Vagina (tissue), 2 donors: ENCODE data around the gene LHX4. TPM values are rescaled to one million over a fixed set of nuclear protein-coding genes. Genes with fewer than 3 reads are reported as not detected.
A peak's percentile ranks its signal among the peaks of the same experiment; 100 is the strongest.

Experiments used
- DNase-seq, 2 donors: peaks; one replicate each; pipeline ENCODE4 v3.0.0-alpha.2; 2017; ENCODE audit errors: extremely low spot score in 2 of 2
- H3K27ac ChIP-seq: fragments of 200-600 bp; sonication (generic); one replicate; pipeline ENCODE4 v1.5.1; 2019
- H3K27me3 ChIP-seq: fragments of 200-600 bp; sonication (generic); one replicate; pipeline ENCODE4 v1.5.1; 2019
- H3K36me3 ChIP-seq, 2 donors: fragments of 200-600 bp; sonication (generic); one replicate each; pipeline ENCODE4 v1.5.1; 2017 to 2019
- H3K4me1 ChIP-seq: fragments of 200-600 bp; sonication (generic); one replicate; pipeline ENCODE4 v1.5.1; 2019
- H3K4me3 ChIP-seq, 2 donors: fragments of 200-600 bp; sonication (generic); 1 replicate in 1 of 2; 2 replicates in 1 of 2; pipeline ENCODE4 v1.5.1; 2016 to 2019
- H3K9me3 ChIP-seq: fragments of 200-600 bp; sonication (generic); one replicate; pipeline ENCODE4 v1.5.1; 2019
- POLR2A ChIP-seq, 2 donors: fragments of 450-650 bp; IDR thresholded peaks; one replicate each; pipeline ENCODE4 v1.6.1; 2017; ENCODE audit warnings: antibody characterized with exemption in 2 of 2, mild to moderate bottlenecking in 2 of 2, moderate library complexity in 2 of 2
- POLR2AphosphoS5 ChIP-seq, 2 donors: sonication (generic); formaldehyde crosslinking; IDR thresholded peaks; one replicate each; pipeline ENCODE4 v1.9.0; 2017; ENCODE audit warnings: antibody characterized with exemption in 2 of 2, mild to moderate bottlenecking in 2 of 2, low read depth in 1 of 2; ENCODE audit not compliant: insufficient read depth in 1 of 2
- intact Hi-C: fragments of 100-400 bp; cut with DNase I; formaldehyde crosslinking; loops from one replicate; pipeline ENCODE4 v1.15.1; 2023
- total RNA-seq: library from RNA; depleted of rRNA; stranded (reverse); fragments of >200 nt; gene quantifications from one replicate; pipeline ENCODE4 v1.2.3, GENCODE V29; 2016
- TF ChIP-seq, protein P1 (sequence below), 3 experiments: fragments of 450-650 bp in 2 of 3; fragments of 200-600 bp in 1 of 3; sonication (generic) in 1 of 3; IDR thresholded peaks; one replicate each; pipeline ENCODE4 v1.5.1; 2017 to 2019; ENCODE audit warnings: antibody characterized with exemption in 3 of 3, mild to moderate bottlenecking in 2 of 3, moderate library complexity in 2 of 3

The LHX4 gene
- total RNA-seq, 1 donor from 2014 or later = 0.98 TPM

DNA sequence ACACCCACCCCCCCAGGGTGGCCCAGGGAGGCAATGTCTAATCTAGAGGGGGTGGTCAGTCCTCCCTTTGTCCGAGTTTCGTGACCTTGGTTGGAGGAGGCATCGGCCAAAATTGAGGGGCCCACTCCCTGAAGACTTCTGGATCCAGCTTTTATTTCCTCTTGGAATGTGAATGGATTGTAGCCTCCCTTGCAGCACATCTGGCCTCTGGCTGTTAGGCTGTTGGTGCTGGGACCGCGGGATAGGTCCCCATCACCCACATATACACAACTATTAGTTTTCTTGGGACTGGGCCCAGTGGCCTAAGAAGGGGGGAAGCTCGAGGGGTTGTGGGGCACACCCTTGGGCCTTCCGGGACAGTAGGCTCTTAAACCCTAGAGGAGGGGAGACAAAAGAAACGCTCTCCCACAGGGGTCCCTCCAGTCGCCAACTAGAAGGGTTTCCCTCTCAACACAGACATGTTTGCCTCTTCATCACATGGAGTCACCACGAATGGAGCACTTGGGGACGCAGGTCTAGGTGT, 2.5 kb downstream of the LHX4 start:
- intact Hi-C loops = no loop called here

DNA sequence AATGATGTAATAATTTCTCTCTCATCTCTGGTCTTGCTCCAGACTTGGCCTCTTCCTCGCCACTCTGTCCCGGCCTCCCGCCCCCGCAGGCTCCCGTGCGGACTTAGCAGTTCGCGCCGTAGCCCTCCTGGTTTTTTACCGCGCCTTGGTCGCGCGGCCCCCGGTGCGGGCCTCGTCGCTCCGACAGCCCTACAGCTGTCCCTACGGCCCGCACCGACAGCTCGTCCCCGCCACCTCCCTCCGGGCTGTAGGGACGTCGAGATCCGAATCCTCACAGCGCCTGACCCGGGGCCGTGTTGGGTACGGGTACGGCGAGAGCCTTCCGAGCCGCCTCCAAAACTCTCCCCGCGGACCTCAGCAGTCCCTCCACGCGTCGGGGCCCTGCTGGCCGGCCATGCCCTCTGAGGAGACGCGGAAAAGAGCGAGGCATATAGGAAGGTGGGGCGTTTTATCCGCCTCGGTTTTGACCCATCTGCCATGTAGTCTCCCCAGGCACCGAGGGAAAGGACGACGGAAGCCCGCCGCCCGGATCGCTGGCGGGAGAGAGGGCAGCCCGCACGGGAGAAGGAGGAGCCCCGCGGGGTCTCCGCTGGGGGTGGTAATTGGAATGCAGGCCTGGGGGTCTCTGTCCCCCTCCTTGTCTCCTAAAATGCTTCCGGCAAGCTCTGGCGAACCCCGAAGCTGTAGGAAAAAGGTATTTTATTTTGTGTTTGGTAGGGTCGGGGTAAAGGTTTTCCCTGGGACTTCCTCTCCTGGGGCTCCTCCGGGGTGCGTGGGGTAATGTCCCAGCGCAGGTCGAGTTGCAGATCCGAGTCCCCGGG, 3.3 kb downstream of the LHX4 start:
- H3K4me3 ChIP-seq = no peak overlapping the region
- H3K9me3 ChIP-seq = no peaks in the 10 kb centered on the region
- TF ChIP-seq POLR2AphosphoS5 (IDR thresholded peaks at IDR 0.05; ENCODE audit: insufficient read depth in 1 of 2, low read depth in 1 of 2) (no peak), POLR2A (IDR thresholded peaks at IDR 0.05) (no peak)
- TF ChIP-seq, protein P1, sequence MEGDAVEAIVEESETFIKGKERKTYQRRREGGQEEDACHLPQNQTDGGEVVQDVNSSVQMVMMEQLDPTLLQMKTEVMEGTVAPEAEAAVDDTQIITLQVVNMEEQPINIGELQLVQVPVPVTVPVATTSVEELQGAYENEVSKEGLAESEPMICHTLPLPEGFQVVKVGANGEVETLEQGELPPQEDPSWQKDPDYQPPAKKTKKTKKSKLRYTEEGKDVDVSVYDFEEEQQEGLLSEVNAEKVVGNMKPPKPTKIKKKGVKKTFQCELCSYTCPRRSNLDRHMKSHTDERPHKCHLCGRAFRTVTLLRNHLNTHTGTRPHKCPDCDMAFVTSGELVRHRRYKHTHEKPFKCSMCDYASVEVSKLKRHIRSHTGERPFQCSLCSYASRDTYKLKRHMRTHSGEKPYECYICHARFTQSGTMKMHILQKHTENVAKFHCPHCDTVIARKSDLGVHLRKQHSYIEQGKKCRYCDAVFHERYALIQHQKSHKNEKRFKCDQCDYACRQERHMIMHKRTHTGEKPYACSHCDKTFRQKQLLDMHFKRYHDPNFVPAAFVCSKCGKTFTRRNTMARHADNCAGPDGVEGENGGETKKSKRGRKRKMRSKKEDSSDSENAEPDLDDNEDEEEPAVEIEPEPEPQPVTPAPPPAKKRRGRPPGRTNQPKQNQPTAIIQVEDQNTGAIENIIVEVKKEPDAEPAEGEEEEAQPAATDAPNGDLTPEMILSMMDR (IDR thresholded peaks at IDR 0.05) = no peak
- no peaks in the 10 kb centered on the region for H3K36me3 ChIP-seq
- H3K27ac ChIP-seq = no peak overlapping the region
- peaks cover 51% of the 10 kb centered on the region for H3K27me3 ChIP-seq
- intact Hi-C loops = no loop called here
- H3K4me1 ChIP-seq = peaks cover 62% of the 10 kb centered on the region
- DNase-seq = no peak

More for the DNA sequence above, 2.5 kb downstream of the LHX4 start:
- TF ChIP-seq POLR2AphosphoS5 (IDR thresholded peaks at IDR 0.05; ENCODE audit: insufficient read depth in 1 of 2, low read depth in 1 of 2) = no peak
- no peak for TF ChIP-seq POLR2A (IDR thresholded peaks at IDR 0.05)
- TF ChIP-seq, protein P1 (IDR thresholded peaks at IDR 0.05) = no peak
- no peak for DNase-seq
- no peaks in the 10 kb centered on the region for H3K9me3 ChIP-seq
- peaks cover 62% of the 10 kb centered on the region for H3K4me1 ChIP-seq
- H3K36me3 ChIP-seq = no peaks in the 10 kb centered on the region
- no peak overlapping the region for H3K4me3 ChIP-seq
- H3K27ac ChIP-seq = no peak overlapping the region
- peaks cover 52% of the 10 kb centered on the region for H3K27me3 ChIP-seq

DNA sequence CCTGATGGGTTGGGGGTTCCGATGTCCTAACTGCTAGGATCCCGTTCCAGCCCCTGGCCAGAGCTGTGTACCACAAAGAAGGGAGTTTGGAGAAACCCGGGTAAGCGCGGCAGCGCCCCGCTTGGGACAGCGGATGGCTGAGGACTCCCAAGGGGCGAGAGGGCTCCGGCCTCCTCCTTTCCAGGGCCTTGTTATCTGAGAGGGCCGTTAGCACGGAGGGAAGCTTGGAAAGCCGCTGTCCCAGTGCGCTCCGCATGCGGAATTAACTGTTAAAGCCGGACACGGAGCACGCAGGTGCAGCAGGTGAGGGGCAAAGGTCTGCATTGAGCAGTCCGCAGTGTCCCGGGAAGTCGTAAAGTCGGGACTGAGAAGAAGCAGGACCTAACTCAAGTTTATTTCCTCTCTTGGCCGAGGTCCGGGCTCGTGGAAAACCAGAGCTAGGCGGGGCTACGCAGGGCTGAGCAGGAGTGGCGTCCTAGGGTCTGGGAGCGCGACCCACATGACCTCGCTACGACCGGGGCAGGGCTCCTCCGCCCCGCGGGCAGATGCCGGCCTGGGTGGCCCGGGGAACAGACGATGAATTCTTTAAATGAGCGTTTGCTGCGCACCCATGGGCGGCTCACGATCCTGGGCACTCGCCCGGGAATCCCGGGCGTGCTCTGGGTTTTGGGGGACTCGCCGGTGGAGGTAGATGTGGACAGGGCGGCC, 4.5 kb downstream of the LHX4 start:
- Histone ChIP-seq H3K4me3 (peak overlapping the region; percentile 1 to 2), H3K36me3 (no peaks in the 10 kb centered on the region), H3K27me3 (peaks cover 42% of the 10 kb centered on the region), H3K4me1 (peaks cover 53% of the 10 kb centered on the region), H3K9me3 (no peaks in the 10 kb centered on the region), H3K27ac (no peak overlapping the region)
- DNase-seq = no peak
- intact Hi-C loops = no loop called here
- no peak for TF ChIP-seq POLR2A (IDR thresholded peaks at IDR 0.05)
- TF ChIP-seq, protein P1 (IDR thresholded peaks at IDR 0.05) = no peak
- no peak for TF ChIP-seq POLR2AphosphoS5 (IDR thresholded peaks at IDR 0.05; ENCODE audit: insufficient read depth in 1 of 2, low read depth in 1 of 2)

DNA sequence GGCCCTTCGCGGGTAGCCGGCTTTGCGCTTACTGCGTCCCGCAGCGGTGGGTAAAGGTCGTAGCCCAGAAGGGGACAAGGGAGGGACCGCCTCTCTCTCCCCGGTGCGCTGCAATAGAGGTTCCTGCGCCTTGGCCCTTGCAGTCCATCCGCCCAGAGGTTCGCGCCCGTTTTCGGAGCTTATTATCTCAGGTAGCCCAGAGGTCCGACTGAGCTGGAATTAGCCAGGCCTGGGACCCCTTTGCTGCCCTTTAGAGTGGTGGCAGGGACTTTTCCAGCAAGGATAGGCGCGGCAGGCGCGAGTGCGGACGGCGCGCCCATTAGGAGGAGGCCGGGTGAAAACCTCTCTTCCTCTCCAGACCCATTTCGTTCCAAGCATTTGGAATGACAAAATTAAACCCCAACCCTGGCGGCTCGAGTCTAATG, 5.0 kb downstream of the LHX4 start:
- Histone ChIP-seq H3K9me3 (no peaks in the 10 kb centered on the region), H3K36me3 (no peaks in the 10 kb centered on the region), H3K4me3 (peak overlapping the region; percentile 1 to 2), H3K4me1 (peaks cover 49% of the 10 kb centered on the region), H3K27ac (no peak overlapping the region), H3K27me3 (peaks cover 42% of the 10 kb centered on the region)
- TF ChIP-seq POLR2A (IDR thresholded peaks at IDR 0.05) (no peak), POLR2AphosphoS5 (IDR thresholded peaks at IDR 0.05; ENCODE audit: insufficient read depth in 1 of 2, low read depth in 1 of 2) (no peak)
- TF ChIP-seq, protein P1 (IDR thresholded peaks at IDR 0.05) = no peak
- no peak for DNase-seq
- intact Hi-C loops = no loop called here
